DND-41 (cell line): ENCODE data around the gene SUMF1.

Experiments
- CTCF ChIP-seq: IDR thresholded peaks from 2 replicates; pipeline ENCODE4 v1.5.1; 2012; ENCODE audit warnings: borderline replicate concordance, low read length, moderate library complexity, mild to moderate bottlenecking; ENCODE audit not compliant: poor library complexity, severe bottlenecking; ENCODE audit errors: extremely low read depth
- EZH2 ChIP-seq: IDR thresholded peaks from 3 replicates; pipeline ENCODE4 v1.6.1; 2012; ENCODE audit warnings: borderline replicate concordance, low read depth, mild to moderate bottlenecking, moderate library complexity, low read length, inconsistent platforms; ENCODE audit not compliant: severe bottlenecking

- TF ChIP-seq EZH2, result no peak
- TF ChIP-seq CTCF, result no peak
Measured at GRCh38 chr3:4419386-4419785, 47.7 kb downstream of the SUMF1 start.
